GM12873 (cell line): Measurements from ENCODE around the gene DPF3.

Experiments
- CTCF ChIP-seq: IDR thresholded peaks from 2 replicates; pipeline ENCODE4 v1.5.1; 2012; ENCODE audit warnings: low read depth, mild to moderate bottlenecking, moderate library complexity, low read length, control low read depth; ENCODE audit not compliant: insufficient read depth; ENCODE audit errors: missing control alignments

The DPF3 gene

GRCh38 chr14:72824051-72824450 lies 69.8 kb downstream of the DPF3 start:
- TF ChIP-seq CTCF, result no peak

DNA sequence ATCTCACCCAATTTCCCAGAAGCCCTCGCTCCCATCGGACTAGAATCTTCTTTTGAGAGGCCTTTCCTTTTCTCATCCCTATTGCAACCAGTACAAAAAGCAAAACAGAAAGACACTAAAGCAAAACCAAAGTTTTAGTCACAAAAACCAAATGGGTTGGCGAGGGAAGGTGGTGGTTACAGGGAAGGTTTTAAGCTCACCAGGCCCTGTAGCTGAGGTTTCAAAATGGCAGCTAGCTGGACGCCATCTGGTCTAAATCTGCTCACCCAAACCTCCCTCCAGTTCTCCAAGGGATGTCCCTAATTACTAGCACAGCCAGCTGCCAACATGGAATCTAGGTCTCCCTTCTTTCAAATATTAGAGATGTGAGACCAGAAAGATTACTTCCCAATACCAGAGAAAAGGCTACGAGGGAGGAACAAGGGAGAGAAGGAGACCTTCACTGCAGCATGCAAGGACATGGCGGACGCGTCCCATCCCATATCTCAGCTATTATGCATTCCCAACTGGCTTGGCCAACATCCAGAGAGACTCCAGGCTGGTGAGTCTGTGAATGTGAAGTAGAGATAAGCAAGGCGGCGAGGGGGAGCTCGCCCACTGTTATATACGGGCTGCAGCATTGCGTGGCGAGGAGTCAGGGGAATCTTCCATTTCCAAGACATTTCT lies 70.8 kb downstream of the DPF3 start:
- no peak for TF ChIP-seq CTCF

DNA sequence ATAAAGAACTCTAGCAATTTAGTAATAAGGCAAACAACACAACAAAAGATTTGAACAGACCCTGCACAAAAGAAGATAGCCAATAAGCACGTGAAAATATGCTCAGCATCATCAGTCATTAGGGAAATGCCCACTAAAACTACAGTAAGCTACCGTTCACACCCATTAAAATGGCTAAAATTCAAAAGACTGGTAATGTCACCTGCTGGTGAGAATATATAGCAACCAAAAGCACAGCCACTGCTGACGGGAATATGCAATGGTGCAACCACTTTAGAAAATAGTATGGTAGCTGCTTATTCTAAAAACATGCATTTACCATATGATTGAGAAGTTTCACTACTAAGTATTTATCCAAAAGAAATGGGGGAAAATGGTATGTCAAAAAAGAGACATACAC lies 74.9 kb downstream of the DPF3 start:
- no peak for TF ChIP-seq CTCF

DNA sequence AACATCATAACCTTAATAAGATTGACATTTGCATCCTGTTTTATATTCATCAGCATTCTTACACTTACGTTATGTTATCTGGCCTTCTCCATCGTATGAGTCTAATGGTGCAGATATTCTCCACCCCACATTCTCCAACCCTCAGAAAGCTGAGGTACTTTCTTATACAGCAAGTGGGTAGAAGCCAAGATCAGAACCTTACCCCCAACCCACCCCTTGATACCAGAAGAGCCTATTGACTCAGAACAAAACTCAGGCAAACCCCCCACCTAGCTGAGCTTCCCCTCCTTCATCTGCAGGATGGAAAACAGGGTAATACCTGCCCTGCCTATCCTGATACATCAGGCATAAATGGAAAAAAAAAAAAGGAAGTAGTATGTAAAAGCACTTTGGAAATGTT lies 77.6 kb downstream of the DPF3 start:
- TF ChIP-seq CTCF, result no peak

GRCh38 chr14:72815430-72815829 lies 78.5 kb downstream of the DPF3 start:
- TF ChIP-seq CTCF, result no peak

DNA sequence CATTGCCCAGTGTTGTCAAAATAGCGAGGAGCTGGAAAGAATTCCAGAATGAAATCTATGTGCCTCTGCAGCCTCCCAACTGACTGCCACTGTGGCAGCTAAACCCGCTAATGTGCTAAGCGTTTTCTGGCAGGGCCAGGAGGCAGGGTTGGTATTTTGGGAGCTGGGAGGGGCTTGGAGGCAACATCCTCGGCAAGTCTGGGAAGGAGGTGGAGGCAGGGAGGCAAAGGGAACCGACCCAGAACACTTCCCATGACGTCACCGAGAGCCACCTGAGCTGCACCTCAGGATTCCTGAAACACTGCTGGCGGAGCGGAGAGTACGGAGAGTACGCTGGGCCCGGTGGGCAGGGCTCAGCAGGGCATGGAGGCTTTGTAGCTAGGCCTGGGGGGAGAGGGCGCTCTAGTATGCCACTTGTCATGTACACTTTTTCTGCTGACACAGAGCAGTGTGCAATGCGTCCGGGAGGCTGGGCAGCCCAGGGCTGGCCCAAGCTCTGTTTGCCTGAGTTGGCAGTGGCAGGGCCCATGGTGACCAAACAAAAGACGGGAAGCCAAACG lies 81.5 kb downstream of the DPF3 start:
- no peak for TF ChIP-seq CTCF

- TF ChIP-seq CTCF, result no peak
These were observed 83.7 kb downstream of the DPF3 start for GRCh38 chr14:72810201-72810600.
